Astrocyte of the cerebellum (primary cell): ENCODE results near the gene ZBTB20.

Experiments used
- DNase-seq: peaks from one replicate; pipeline ENCODE4 v3.0.0-alpha.2; 2011; ENCODE audit warnings: low read depth
- H3K4me3 ChIP-seq: 2 replicates; pipeline ENCODE4 v1.5.1; 2011; ENCODE audit warnings: mild to moderate bottlenecking, low read depth, low read length, moderate library complexity
- in situ Hi-C: cut with HindIII; loops from 2 replicates; pipeline ENCODE4 v1.10.0; 2017; ENCODE audit warnings: low sequenced_read_pairs
- TF ChIP-seq, protein P1 (sequence below): IDR thresholded peaks from 2 replicates; pipeline ENCODE4 v1.5.1; 2012; ENCODE audit warnings: low read length, low read depth, moderate library complexity, mild to moderate bottlenecking; ENCODE audit errors: missing control alignments

ZBTB20 gene

DNA sequence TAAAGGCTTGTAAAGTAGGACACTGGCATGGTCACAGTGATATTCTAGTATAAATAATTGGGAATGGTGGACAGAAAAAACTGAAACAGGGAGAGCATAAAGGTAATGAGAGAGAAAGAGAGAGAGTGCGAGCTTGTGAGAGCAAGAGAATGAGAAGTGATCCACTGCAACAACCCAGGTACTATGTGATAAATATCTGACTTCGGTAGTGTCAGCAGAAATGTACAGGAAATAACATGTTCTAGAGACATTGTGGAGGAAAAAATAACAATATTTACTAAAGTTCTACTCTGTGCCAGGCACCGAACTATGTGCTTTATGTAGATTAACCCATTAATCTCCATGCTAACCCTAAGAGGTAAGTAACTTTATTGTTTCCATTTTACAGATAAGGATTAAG is 425.9 kb downstream of the ZBTB20 start:
- H3K4me3 ChIP-seq: no peak overlapping the region
- TF ChIP-seq, protein P1, sequence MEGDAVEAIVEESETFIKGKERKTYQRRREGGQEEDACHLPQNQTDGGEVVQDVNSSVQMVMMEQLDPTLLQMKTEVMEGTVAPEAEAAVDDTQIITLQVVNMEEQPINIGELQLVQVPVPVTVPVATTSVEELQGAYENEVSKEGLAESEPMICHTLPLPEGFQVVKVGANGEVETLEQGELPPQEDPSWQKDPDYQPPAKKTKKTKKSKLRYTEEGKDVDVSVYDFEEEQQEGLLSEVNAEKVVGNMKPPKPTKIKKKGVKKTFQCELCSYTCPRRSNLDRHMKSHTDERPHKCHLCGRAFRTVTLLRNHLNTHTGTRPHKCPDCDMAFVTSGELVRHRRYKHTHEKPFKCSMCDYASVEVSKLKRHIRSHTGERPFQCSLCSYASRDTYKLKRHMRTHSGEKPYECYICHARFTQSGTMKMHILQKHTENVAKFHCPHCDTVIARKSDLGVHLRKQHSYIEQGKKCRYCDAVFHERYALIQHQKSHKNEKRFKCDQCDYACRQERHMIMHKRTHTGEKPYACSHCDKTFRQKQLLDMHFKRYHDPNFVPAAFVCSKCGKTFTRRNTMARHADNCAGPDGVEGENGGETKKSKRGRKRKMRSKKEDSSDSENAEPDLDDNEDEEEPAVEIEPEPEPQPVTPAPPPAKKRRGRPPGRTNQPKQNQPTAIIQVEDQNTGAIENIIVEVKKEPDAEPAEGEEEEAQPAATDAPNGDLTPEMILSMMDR: no peak
- in situ Hi-C loops: no loop called here
- no peak for DNase-seq

DNA sequence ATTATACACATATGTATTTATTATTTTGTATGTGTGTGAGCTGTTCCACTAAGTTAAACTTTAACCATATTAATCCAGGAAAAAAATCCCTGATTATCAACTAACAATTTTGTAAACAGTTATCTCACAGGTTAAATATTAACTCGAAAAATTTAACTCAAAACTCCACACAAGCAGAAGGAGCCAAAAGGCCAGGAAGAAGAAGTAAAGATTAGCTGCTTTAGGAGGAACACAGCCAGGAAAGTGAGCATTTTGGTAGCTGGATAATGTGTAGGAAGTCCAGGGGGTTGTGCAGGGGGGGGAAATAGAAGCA is 428.2 kb downstream of the ZBTB20 start:
- no peak overlapping the region for H3K4me3 ChIP-seq
- in situ Hi-C loops: no loop called here
- no peak for DNase-seq
- TF ChIP-seq, protein P1: no peak

DNA sequence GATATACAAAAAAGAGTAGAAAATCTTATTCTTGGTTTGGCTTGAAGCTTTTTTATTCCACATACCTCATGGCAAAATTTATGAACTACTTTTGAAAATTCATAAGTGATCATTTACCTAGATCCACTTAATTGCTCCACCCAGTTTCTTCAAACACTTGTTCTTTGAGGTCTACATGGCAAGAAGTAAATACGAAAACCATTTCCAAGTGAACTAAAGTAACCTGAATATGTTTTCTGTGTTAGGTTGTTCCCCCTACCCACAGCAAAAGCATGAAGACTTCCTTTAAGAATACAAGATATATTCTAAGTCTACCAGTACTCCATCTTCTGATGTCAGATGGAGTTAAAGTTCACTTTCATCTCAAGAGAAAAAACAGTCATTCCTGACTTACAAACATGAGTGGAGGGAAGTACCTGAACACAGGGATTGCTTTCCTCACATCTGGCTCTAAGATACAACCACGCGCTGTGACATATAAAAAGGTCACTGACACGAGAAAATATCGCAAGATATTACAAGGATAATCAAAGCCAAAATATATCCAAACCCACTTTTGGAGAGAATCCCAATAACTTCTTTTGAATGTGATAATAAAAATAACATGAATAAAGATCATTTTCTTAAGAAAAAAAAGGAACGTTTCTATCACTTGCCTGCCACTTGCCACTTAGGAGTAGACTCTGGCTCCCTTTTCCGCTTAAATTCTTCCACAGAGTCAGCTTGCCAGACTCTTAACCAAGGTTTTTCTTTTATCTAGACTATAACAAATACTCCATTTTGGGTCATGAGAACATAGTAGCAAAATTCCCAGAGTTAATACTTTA is 428.8 kb downstream of the ZBTB20 start:
- TF ChIP-seq, protein P1: no peak
- in situ Hi-C loops: no loop called here
- DNase-seq: no peak
- no peak overlapping the region for H3K4me3 ChIP-seq

DNA sequence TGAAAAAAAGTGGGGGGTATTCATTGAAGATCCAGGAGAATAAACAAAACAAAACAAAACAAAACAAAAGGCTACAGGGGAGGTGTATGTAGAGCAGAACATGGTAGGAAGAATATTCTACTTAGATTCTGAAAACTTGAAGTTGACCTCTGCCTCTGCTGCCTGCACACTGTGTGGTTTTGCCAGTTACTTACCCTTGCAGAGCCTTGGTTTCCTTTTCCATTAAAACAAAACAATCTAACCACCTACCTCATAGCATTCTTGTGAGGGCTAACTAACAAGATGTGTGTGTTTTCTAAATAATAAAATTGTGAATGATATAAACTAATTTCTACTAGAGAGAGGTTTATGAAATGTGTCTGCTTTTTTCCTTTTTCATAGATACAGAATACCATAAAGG is 430.2 kb downstream of the ZBTB20 start:
- TF ChIP-seq, protein P1: no peak
- no peak overlapping the region for H3K4me3 ChIP-seq
- in situ Hi-C loops: no loop called here
- DNase-seq: no peak

DNA sequence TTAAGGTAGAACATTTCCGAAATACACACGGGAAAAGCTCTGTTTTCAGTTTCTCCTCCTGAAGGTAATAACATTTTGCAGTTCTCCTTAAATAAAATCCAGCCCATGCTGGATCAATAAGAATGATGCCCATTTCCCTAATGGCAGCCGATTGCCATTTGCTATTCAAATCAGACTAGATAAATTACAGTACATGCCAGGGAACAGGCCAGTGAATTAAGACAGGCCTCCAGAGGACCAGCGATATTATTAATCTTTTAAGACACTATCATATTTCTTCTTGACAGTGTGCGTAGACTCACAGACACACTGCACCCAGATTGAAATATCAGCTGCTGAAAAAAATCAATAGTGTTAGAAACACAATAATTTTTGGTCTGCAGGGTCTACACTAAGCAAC is 431.0 kb downstream of the ZBTB20 start:
- DNase-seq: no peak
- TF ChIP-seq, protein P1: no peak
- no peak overlapping the region for H3K4me3 ChIP-seq
- in situ Hi-C loops: no loop called here

DNA sequence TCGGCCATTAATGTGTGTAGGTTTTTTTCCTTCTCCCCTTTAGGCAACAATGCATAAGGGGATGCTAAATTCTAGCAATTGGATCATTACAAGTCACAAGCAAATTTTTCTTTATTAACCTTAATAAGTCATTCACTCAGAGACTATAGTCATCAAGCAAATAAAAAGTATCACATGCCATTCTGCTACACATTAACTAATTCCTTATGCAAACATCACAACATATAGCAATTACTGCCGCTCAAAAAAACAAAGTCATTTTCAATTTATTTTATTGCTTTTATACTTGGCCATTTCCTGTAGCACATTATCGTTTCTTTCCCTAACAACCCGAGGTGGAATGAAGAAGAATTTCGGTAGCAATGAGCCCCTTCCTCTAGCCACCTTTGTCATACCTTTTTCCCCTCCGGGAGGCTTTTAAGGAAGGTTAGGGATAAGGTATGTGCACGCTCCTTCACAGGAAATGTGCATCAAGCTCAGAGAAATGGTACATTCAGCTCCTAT is 432.1 kb downstream of the ZBTB20 start:
- in situ Hi-C loops: no loop called here
- no peak overlapping the region for H3K4me3 ChIP-seq
- TF ChIP-seq, protein P1: no peak
- DNase-seq: no peak

DNA sequence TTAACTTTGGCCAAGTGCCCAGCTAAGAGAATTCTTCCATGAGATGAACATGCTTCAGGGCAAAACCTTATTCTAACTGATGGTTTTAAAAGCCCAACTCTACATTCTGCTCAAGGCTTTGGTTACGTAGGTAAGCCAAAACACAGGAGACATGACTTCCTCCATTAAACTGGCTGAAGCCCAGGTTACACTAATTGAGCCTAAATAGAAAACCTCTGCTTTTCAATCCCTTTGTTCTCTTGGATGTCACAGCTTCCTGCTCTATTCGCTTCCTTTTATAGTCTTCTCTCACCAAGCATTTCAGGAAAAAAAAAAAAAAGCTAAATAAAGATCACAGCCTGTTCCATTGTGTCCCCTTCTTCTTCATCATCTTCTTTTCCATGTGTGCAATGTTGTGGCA is 432.9 kb downstream of the ZBTB20 start:
- H3K4me3 ChIP-seq: no peak overlapping the region
- in situ Hi-C loops: no loop called here
- TF ChIP-seq, protein P1: no peak
- no peak for DNase-seq
